Germinal center (tissue), 1 donor: ENCODE results near the gene ENDOV.

Source experiments
- DNase-seq: peaks from one replicate; pipeline ENCODE4 v3.0.0; 2012; ENCODE audit warnings: mixed read lengths, low spot score

The ENDOV gene

GRCh38 chr17:80449930-80450576 lies 35.1 kb downstream of the ENDOV start:
- no peak for DNase-seq

GRCh38 chr17:80451104-80451775 lies 36.3 kb downstream of the ENDOV start:
- DNase-seq = no peak

- no peak for DNase-seq
Observed at GRCh38 chr17:80452173-80452915, 37.4 kb downstream of the ENDOV start.

- DNase-seq = no peak
Observed at GRCh38 chr17:80453126-80453997, 38.4 kb downstream of the ENDOV start.

GRCh38 chr17:80453998-80454556 lies 39.1 kb downstream of the ENDOV start:
- DNase-seq = no peak

- DNase-seq = peak; percentile 97
Observed at GRCh38 chr17:80454557-80455335, 39.8 kb downstream of the ENDOV start.

GRCh38 chr17:80455336-80455710 lies 40.4 kb downstream of the ENDOV start:
- peak; percentile 66 for DNase-seq

- DNase-seq = no peak
Observed at GRCh38 chr17:80455784-80456183, 40.8 kb downstream of the ENDOV start.

- DNase-seq = no peak
Observed at GRCh38 chr17:80456465-80457235, 41.7 kb downstream of the ENDOV start.

- no peak for DNase-seq
Observed at GRCh38 chr17:80457236-80457856, 42.4 kb downstream of the ENDOV start.

GRCh38 chr17:80458016-80458415 lies 43.0 kb downstream of the ENDOV start:
- DNase-seq = no peak

GRCh38 chr17:80459234-80459633 lies 44.3 kb downstream of the ENDOV start:
- DNase-seq = no peak

- DNase-seq = no peak
Observed at GRCh38 chr17:80460429-80460834, 45.5 kb downstream of the ENDOV start.

- DNase-seq = no peak
Observed at GRCh38 chr17:80461528-80462160, 46.7 kb downstream of the ENDOV start.

- DNase-seq = no peak
Observed at GRCh38 chr17:80463784-80464400, 48.9 kb downstream of the ENDOV start.

GRCh38 chr17:80464486-80464885 lies 49.5 kb downstream of the ENDOV start:
- no peak for DNase-seq

GRCh38 chr17:80465327-80465974 lies 50.5 kb downstream of the ENDOV start:
- DNase-seq = no peak

- no peak for DNase-seq
Observed at GRCh38 chr17:80466188-80466705, 51.3 kb downstream of the ENDOV start.
